Measurements from ENCODE around the gene RNF11.

Gene RNF11

DNA sequence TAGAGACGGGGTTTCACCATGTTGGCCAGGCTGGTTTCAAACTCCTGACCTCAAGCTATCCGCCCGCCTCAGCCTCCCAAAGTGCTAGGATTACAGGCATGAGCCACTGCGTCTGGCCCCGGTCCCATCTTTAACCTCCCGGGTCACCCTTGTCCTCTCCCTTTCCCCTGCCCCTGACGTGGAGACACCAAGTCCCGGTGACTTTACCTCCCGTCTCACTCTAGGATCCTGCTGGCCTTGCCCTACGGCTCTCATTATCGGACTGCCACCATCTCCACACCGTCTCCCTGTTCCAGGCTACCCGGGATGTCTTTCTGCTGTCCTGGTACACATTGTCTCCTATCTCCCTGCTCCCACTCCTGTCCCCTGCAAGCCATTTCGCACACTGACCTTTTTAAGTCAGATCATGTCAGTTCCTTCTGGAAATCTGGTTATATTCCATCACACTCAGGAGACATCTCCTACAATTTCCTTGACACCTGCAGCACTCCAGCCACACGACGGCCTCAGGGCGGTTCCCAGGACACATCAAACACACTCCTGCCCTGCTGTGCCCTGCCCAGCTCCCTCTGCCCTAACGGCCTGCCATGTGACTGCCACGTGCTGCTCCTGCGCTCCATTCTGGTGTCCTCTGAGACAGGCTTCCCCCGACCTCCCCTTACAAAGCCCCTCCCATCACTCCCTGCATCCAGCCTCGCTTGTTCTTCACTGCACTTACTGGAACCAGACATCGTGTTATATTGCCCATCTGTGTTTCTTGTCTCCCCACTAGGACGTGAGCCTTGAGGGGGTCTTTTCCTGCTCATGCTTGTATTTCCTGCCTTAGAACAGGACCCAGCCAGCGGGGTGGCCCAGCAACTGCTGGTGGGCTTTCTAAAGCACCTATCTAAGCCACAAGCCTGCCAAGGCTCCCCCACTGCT is 61.6 kb downstream of the RNF11 start:
- H3K9me3 Mint-ChIP-seq = no peaks in the 10 kb centered on the region
- peak overlapping the region; percentile 16 to 58 (median 26) for H3K4me3 Mint-ChIP-seq
- H3K27ac Mint-ChIP-seq = peak overlapping the region; percentile 20 to 79 (median 25)
- H3K36me3 Mint-ChIP-seq (ENCODE audit: low read depth) = no peaks in the 10 kb centered on the region
- peaks cover 5% of the 10 kb centered on the region for H3K27me3 Mint-ChIP-seq (ENCODE audit: low read depth)
- TF ChIP-seq, protein P1, sequence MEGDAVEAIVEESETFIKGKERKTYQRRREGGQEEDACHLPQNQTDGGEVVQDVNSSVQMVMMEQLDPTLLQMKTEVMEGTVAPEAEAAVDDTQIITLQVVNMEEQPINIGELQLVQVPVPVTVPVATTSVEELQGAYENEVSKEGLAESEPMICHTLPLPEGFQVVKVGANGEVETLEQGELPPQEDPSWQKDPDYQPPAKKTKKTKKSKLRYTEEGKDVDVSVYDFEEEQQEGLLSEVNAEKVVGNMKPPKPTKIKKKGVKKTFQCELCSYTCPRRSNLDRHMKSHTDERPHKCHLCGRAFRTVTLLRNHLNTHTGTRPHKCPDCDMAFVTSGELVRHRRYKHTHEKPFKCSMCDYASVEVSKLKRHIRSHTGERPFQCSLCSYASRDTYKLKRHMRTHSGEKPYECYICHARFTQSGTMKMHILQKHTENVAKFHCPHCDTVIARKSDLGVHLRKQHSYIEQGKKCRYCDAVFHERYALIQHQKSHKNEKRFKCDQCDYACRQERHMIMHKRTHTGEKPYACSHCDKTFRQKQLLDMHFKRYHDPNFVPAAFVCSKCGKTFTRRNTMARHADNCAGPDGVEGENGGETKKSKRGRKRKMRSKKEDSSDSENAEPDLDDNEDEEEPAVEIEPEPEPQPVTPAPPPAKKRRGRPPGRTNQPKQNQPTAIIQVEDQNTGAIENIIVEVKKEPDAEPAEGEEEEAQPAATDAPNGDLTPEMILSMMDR (IDR thresholded peaks at IDR 0.05; ENCODE audit: unreplicated experiment in 3 of 3) = no peak
- peaks cover 12% of the 10 kb centered on the region for H3K4me1 Mint-ChIP-seq

DNA sequence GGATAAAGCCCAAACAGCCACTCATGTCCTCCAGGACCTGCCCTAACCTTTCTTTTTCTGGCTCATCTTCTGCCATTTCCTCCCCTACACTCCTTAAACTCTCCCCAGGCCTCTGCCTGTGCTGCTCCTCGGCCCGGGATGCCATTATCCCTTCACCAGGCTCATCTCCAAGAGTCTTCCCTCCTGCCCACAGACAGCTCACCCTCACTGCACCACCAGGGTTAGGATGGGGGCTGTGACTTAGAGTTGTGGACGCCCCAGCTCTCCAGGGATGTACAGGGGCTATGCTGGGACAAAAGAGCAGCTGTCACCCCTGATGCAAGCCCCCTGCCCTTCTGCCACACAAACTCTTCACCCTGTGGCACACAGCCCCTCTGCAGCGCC is 62.2 kb downstream of the RNF11 start:
- Mint-ChIP-seq H3K4me3 (peak overlapping the region in 2 of 3 experiments; percentile 16 to 19), H3K36me3 (ENCODE audit: low read depth) (no peaks in the 10 kb centered on the region), H3K9me3 (no peaks in the 10 kb centered on the region), H3K4me1 (peaks cover 12% of the 10 kb centered on the region), H3K27me3 (ENCODE audit: low read depth) (peaks cover 5% of the 10 kb centered on the region), H3K27ac (peak overlapping the region in 2 of 3 experiments; percentile 20 to 31)
- TF ChIP-seq, protein P1 (IDR thresholded peaks at IDR 0.05; ENCODE audit: unreplicated experiment in 3 of 3) = no peak

DNA sequence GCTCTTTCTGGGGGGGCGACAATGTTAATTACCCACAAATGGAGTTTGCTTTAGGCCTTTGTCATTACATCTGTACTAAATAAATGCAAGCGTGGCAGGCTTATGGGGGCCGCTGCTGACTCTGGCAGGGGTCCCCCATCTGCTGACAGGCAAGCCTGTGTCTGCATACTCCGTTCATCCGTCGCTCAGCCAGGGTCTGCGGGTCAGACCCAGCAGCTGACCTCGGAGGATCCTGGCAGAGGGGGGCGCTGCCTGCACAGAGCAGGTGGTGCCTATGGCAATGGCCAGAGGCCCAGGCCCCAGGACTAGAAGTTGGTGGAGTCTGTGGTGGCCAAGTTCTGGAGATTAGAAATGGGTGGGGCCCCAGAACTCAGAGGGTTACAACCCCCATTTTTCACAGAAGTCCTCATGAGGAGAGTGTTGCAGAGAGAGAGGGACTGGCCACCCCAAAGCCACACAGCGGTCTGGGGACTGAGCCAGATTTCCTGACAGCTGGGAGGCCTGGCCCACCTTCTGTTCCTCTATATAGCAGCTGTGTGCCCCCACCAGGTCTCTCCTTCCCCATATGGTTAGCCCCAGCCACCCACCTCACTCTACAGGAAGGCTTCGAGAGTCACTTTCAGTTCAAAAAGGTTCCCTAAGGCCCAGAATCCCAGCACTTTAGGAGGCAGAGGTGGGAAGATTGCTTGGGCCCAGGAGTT is 63.3 kb downstream of the RNF11 start:
- Mint-ChIP-seq H3K36me3 (ENCODE audit: low read depth) (no peaks in the 10 kb centered on the region), H3K4me3 (no peak overlapping the region), H3K4me1 (peaks cover 17% of the 10 kb centered on the region), H3K9me3 (no peaks in the 10 kb centered on the region), H3K27me3 (ENCODE audit: low read depth) (peaks cover 5% of the 10 kb centered on the region), H3K27ac (peak overlapping the region in 1 of 3 experiments; percentile 31)
- TF ChIP-seq, protein P1 (IDR thresholded peaks at IDR 0.05; ENCODE audit: unreplicated experiment in 3 of 3) = no peak

DNA sequence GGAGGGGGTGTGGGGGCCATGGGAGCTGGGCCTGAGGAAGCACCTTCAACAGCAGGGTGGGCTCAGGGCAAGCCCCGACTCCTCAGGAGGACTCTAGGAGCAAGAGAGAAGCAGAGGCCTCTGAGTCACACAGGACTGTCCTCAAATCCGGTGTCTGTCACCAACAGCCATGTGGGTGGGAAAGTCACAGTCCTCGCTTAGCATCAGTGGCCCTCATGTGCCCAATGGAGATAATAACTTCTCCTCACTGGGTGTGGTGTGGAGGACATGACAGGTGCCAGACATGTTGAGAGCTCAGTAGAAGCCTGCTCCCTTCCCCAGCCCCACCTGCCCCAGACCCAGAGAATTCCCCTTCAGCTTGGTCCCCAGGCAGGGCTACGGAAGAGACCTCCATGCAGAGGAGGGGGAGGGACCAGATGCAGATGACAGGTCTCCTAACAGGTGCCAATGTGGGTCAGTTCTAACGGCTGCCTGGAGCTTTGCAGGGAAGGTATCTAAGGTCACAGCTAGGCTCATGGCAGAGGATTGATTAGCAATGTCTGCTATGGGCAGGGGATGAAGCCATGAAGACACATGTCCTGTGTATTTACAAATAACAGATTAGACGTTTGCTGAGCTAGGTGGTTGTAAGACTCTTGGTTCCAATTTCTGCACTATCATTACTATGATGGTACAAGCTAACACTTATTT is 64.1 kb downstream of the RNF11 start:
- no peak overlapping the region for H3K27ac Mint-ChIP-seq
- TF ChIP-seq, protein P1 (IDR thresholded peaks at IDR 0.05; ENCODE audit: unreplicated experiment in 3 of 3) = no peak
- H3K4me1 Mint-ChIP-seq = peaks cover 17% of the 10 kb centered on the region
- H3K9me3 Mint-ChIP-seq = no peaks in the 10 kb centered on the region
- peaks cover 5% of the 10 kb centered on the region for H3K27me3 Mint-ChIP-seq (ENCODE audit: low read depth)
- no peak overlapping the region for H3K4me3 Mint-ChIP-seq
- no peaks in the 10 kb centered on the region for H3K36me3 Mint-ChIP-seq (ENCODE audit: low read depth)

DNA sequence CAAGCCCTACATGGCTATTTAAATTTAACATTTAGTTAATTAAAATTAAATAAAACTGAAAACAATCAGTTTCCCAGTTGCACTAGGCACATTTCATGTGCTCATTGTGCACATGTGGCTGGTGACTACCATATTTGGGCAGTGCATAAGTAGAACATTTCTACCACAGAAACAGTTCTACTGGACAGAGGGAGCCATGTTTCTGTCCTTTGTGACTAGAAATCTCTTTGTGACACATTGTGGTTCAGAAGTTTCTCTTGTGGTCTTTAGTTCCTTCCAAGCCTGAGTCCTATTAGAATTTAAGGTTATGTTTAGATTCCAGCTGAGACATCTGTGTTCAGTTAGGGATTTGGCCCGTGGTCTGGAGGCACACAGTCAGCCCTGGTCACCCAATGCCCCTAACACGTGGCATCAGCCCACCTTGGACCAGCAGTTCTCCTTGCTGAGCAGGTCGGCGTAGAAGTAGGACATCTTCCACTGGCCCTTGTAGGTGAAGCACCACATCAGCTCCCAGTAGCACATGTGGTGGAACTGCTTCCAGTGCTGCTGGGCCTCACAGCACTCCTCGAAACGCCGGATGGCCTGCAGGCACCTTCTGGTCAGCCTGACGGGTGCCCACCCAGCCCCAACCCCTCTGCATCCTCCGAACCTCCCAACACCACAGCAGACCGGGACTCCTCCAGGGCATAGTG is 65.2 kb downstream of the RNF11 start:
- TF ChIP-seq, protein P1 (IDR thresholded peaks at IDR 0.05; ENCODE audit: unreplicated experiment in 3 of 3) = no peak
- Mint-ChIP-seq H3K9me3 (no peaks in the 10 kb centered on the region), H3K27me3 (ENCODE audit: low read depth) (peaks cover 7% of the 10 kb centered on the region), H3K27ac (peak overlapping the region in 1 of 3 experiments; percentile 54), H3K4me3 (no peak overlapping the region), H3K36me3 (ENCODE audit: low read depth) (no peaks in the 10 kb centered on the region), H3K4me1 (peaks cover 17% of the 10 kb centered on the region)
